DND-41 (cell line): ENCODE results near the gene TENT5C.

Experiments used
- ATAC-seq: fragments of 200-7000 bp; cut with Tn5 transposase; 3 replicates; pipeline ENCODE4 v1.9.1; 2021; ENCODE audit warnings: low read depth; ENCODE audit not compliant: insufficient read depth
- DNase-seq: peaks from one replicate; pipeline ENCODE4 v3.0.0-alpha.2; 2020
- H2AFZ ChIP-seq: 2 replicates; pipeline ENCODE4 v1.6.0; 2012; ENCODE audit warnings: low read depth, low read length
- H3K27ac ChIP-seq: 2 replicates; pipeline ENCODE4 v1.5.1; 2012; ENCODE audit warnings: low read length, inconsistent platforms
- H3K27me3 ChIP-seq: fragments of 200-600 bp; sonication (generic); 2 replicates; pipeline ENCODE4 v1.6.0; 2012; ENCODE audit warnings: low read length, mild to moderate bottlenecking, inconsistent platforms; ENCODE audit not compliant: insufficient read depth, poor library complexity
- H3K36me3 ChIP-seq: 2 replicates; pipeline ENCODE4 v1.5.1; 2012; ENCODE audit warnings: low read length, inconsistent platforms; ENCODE audit not compliant: insufficient read depth
- H3K4me1 ChIP-seq: 2 replicates; pipeline ENCODE4 v1.5.1; 2012; ENCODE audit warnings: mild to moderate bottlenecking, low read length; ENCODE audit not compliant: insufficient read depth
- H3K4me2 ChIP-seq: 2 replicates; pipeline ENCODE4 v1.6.0; 2012; ENCODE audit warnings: mild to moderate bottlenecking, moderate library complexity, low read length, inconsistent platforms; ENCODE audit not compliant: insufficient read depth
- H3K4me3 ChIP-seq, 2 experiments: fragments of 200-600 bp in 1 of 2; shearing (Covaris generic) in 1 of 2; 2 replicates each; pipeline ENCODE4 v1.5.1; 2012 to 2016; ENCODE audit warnings: inconsistent platforms in 2 of 2, low read length in 2 of 2, mild to moderate bottlenecking in 2 of 2, low read depth in 1 of 2, moderate library complexity in 1 of 2
- H3K79me2 ChIP-seq: 2 replicates; pipeline ENCODE4 v1.6.0; 2012; ENCODE audit warnings: low read length, inconsistent platforms; ENCODE audit not compliant: insufficient read depth
- H3K9ac ChIP-seq: 2 replicates; pipeline ENCODE4 v1.6.0; 2012; ENCODE audit warnings: low read depth, mild to moderate bottlenecking, inconsistent platforms, low read length, moderate library complexity
- H3K9me3 ChIP-seq: 2 replicates; pipeline ENCODE4 v1.5.1; 2012; ENCODE audit warnings: low read length, moderate library complexity, mild to moderate bottlenecking, inconsistent platforms; ENCODE audit not compliant: insufficient read depth, severe bottlenecking
- H4K20me1 ChIP-seq: 2 replicates; pipeline ENCODE4 v1.6.0; 2012; ENCODE audit warnings: low read length; ENCODE audit not compliant: insufficient read depth
- EZH2 ChIP-seq: IDR thresholded peaks from 3 replicates; pipeline ENCODE4 v1.6.1; 2012; ENCODE audit warnings: borderline replicate concordance, low read depth, mild to moderate bottlenecking, moderate library complexity, low read length, inconsistent platforms; ENCODE audit not compliant: severe bottlenecking
- TF ChIP-seq, protein P1 (sequence below): IDR thresholded peaks from 2 replicates; pipeline ENCODE4 v1.5.1; 2012; ENCODE audit warnings: borderline replicate concordance, low read length, moderate library complexity, mild to moderate bottlenecking; ENCODE audit not compliant: poor library complexity, severe bottlenecking; ENCODE audit errors: extremely low read depth

The TENT5C gene

DNA sequence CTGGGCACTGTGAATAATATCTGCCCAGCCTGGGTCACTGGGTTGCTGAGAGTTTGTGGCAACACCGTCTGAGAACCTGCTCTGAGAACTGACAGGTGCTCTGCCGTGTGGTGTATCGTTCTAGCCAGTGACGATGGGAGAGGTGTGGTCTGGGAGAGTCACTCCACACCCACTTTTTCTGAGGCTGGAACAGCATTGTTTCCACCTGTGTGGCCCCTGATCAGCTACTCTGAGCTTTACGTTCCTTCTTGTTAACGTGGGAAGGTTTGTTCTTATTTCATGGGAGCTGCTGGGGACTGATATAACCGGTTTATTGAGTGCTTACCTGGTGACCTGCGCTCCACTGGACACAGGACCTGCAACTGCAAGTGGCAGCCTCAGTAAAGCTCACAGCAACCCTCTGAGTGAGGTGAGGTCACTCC, 34.8 kb upstream of the TENT5C start:
- H2AFZ ChIP-seq: no peak overlapping the region
- H3K4me1 ChIP-seq: no peaks in the 10 kb centered on the region
- no peaks in the 10 kb centered on the region for H3K36me3 ChIP-seq
- no peak overlapping the region for H3K4me3 ChIP-seq
- no peaks in the 10 kb centered on the region for H3K27me3 ChIP-seq
- no peak for TF ChIP-seq EZH2
- TF ChIP-seq, protein P1, sequence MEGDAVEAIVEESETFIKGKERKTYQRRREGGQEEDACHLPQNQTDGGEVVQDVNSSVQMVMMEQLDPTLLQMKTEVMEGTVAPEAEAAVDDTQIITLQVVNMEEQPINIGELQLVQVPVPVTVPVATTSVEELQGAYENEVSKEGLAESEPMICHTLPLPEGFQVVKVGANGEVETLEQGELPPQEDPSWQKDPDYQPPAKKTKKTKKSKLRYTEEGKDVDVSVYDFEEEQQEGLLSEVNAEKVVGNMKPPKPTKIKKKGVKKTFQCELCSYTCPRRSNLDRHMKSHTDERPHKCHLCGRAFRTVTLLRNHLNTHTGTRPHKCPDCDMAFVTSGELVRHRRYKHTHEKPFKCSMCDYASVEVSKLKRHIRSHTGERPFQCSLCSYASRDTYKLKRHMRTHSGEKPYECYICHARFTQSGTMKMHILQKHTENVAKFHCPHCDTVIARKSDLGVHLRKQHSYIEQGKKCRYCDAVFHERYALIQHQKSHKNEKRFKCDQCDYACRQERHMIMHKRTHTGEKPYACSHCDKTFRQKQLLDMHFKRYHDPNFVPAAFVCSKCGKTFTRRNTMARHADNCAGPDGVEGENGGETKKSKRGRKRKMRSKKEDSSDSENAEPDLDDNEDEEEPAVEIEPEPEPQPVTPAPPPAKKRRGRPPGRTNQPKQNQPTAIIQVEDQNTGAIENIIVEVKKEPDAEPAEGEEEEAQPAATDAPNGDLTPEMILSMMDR: no peak
- no peaks in the 10 kb centered on the region for H4K20me1 ChIP-seq
- no peak overlapping the region for H3K27ac ChIP-seq
- H3K79me2 ChIP-seq: no peaks in the 10 kb centered on the region
- DNase-seq: no peak
- no peak overlapping the region for H3K4me2 ChIP-seq
- no peak for ATAC-seq
- no peaks in the 10 kb centered on the region for H3K9me3 ChIP-seq
- H3K9ac ChIP-seq: no peak overlapping the region

DNA sequence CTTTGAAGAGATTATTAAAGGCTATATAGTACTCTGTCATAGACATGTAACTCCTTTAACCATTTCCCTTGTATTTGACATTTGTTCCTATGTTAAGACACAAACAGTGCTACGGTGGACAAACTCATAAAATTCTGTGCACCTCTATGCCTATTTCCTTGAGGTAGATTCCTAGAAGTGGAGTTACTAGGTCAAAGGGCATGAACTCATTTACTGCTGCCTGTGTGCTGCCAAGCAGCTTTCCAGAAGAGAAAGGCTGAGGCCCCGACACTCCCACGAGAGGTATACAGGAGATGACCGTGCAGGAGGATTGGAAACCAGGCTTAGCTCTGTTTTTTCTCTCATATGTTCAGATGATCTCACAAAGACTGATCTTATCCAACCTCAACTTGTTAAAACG, 34.4 kb upstream of the TENT5C start:
- no peak overlapping the region for H3K27ac ChIP-seq
- H3K79me2 ChIP-seq: no peaks in the 10 kb centered on the region
- no peaks in the 10 kb centered on the region for H3K27me3 ChIP-seq
- DNase-seq (no peak), ATAC-seq (no peak)
- no peaks in the 10 kb centered on the region for H3K4me1 ChIP-seq
- no peaks in the 10 kb centered on the region for H3K9me3 ChIP-seq
- TF ChIP-seq EZH2: no peak
- TF ChIP-seq, protein P1: no peak
- no peaks in the 10 kb centered on the region for H3K36me3 ChIP-seq
- H3K4me2 ChIP-seq: no peak overlapping the region
- H3K4me3 ChIP-seq: no peak overlapping the region
- H4K20me1 ChIP-seq: no peaks in the 10 kb centered on the region
- H3K9ac ChIP-seq: no peak overlapping the region
- no peak overlapping the region for H2AFZ ChIP-seq

DNA sequence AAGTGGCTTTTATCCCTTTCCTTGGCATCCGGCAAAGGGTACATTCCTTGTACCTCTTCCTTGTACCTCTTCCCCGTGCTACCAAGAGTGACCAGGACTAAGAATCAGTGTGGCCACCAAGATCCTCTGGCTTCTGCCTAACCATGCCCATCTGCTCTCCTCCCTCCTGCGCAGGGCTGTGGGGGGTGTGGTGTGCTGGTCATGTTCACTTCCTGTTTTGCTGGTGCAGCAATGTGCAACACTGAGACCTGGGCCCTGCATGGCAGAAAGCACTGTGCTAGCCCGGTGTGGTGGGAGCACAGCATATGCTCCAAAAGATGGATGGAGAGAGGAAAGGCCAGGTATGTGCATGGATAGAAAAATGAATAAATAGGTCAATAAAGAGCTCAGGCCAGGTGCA, 33.3 kb upstream of the TENT5C start:
- no peak overlapping the region for H3K27ac ChIP-seq
- no peaks in the 10 kb centered on the region for H3K36me3 ChIP-seq
- H3K27me3 ChIP-seq: no peaks in the 10 kb centered on the region
- TF ChIP-seq, protein P1: no peak
- TF ChIP-seq EZH2: no peak
- H2AFZ ChIP-seq: no peak overlapping the region
- H3K4me1 ChIP-seq: no peaks in the 10 kb centered on the region
- no peak overlapping the region for H3K9ac ChIP-seq
- ATAC-seq (peak; percentile 76), DNase-seq (peak; percentile 27)
- no peaks in the 10 kb centered on the region for H3K79me2 ChIP-seq
- no peaks in the 10 kb centered on the region for H3K9me3 ChIP-seq
- H3K4me3 ChIP-seq: no peak overlapping the region
- H4K20me1 ChIP-seq: no peaks in the 10 kb centered on the region
- no peak overlapping the region for H3K4me2 ChIP-seq
